ENCODE data around the gene SPINK5.

DNA sequence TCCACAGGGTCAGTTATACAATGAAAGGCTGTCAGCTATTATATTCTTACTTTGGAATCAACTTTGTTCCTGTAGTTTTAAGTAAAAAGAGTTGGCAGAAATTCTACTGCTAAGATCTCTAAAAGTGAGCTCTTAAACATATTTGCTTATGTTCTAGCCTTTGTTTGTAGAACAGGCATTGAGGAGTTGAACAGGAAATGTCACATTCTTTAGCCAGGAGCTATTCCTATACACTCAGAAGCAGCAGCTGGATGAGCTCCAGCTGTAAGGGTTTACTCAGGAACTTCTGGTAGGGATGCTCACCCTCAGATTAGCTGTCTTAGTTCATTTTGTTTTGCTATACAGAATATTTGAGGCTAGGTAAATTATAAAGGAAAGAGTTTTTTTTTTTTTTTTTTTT is 82.1 kb downstream of the SPINK5 start:
- TF ChIP-seq, protein P1, sequence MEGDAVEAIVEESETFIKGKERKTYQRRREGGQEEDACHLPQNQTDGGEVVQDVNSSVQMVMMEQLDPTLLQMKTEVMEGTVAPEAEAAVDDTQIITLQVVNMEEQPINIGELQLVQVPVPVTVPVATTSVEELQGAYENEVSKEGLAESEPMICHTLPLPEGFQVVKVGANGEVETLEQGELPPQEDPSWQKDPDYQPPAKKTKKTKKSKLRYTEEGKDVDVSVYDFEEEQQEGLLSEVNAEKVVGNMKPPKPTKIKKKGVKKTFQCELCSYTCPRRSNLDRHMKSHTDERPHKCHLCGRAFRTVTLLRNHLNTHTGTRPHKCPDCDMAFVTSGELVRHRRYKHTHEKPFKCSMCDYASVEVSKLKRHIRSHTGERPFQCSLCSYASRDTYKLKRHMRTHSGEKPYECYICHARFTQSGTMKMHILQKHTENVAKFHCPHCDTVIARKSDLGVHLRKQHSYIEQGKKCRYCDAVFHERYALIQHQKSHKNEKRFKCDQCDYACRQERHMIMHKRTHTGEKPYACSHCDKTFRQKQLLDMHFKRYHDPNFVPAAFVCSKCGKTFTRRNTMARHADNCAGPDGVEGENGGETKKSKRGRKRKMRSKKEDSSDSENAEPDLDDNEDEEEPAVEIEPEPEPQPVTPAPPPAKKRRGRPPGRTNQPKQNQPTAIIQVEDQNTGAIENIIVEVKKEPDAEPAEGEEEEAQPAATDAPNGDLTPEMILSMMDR (IDR thresholded peaks at IDR 0.05; ENCODE audit: poor library complexity), result no peak
- TF ChIP-seq EZH2phosphoT487 (IDR thresholded peaks at IDR 0.05; ENCODE audit: low read depth, severe bottlenecking, unreplicated experiment), result no peak
- no peak for TF ChIP-seq EZH2 (IDR thresholded peaks at IDR 0.05; ENCODE audit: borderline replicate concordance)

Data from hepatocyte (in vitro differentiated cells).